HG03521 (cell line): Measurements from ENCODE around the gene RIPOR2.
"Not testable (repeated sequence)": the region's sequence is repeated elsewhere in the genome, so short reads cannot be mapped to it uniquely, and the experiment has no call there.

Experiments
- ATAC-seq: cut with Tn5 transposase; IDR thresholded peaks from one replicate; pipeline ENCODE4 v1.9.1; 2021; ENCODE audit warnings: mild to moderate bottlenecking, moderate library complexity; ENCODE audit not compliant: unreplicated experiment

The RIPOR2 gene

DNA sequence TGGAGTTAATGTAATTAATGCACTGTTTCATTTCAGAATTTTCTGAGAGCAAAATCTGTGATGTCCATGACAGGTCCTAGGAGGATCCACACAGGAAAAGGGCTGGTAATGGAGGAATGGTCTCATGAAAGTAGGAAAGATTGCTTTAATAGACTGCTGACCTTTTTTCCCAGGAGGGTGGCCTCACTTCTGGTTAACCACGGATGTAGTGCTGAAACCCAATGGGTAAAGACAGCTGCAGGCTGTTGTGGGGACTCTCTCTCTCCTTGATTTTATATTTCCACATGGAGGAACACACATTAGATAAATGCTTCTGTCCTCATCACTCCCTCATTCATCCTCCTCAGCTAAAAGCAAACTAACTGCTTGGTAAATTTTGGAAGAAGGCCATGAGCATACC, 23.6 kb upstream of the RIPOR2 start:
- no peak for ATAC-seq

DNA sequence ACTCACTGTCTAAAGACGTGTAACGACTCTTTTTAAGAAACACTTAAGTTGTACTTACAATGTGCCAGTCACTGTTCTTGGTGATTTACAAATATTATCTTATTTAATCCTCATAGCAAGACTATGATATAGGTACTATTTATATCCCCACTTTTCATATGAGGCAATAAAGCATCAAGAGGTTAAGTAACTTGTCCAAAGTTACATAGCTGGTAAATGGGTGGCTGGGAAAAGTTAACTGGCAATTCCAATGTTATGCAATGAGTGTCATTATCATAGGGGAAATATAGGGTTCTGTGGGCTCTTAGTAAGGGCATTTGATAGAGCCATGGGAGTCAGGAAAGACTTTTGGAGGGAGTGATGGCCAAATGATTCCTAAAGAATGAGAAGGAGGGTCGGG, 21.4 kb upstream of the RIPOR2 start:
- ATAC-seq = no peak

DNA sequence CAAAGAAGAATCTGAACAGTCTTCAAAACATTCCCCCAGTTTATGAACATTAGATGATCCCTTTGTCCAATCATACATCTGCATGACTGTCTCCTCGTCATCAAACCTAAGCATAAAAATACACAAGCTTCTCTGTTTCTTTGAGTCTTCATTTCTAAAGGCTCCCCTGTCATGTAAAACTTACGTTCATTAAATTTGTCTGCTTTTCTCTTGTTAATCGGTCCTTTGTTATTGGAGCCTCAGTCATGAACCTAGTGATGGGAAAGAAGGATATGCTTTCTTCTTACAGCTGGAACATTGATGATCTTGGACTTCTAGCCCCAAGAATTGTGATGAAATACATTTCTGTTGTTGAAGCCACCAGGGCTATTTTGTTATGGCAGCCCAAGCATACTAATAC, 18.0 kb upstream of the RIPOR2 start:
- no peak for ATAC-seq

DNA sequence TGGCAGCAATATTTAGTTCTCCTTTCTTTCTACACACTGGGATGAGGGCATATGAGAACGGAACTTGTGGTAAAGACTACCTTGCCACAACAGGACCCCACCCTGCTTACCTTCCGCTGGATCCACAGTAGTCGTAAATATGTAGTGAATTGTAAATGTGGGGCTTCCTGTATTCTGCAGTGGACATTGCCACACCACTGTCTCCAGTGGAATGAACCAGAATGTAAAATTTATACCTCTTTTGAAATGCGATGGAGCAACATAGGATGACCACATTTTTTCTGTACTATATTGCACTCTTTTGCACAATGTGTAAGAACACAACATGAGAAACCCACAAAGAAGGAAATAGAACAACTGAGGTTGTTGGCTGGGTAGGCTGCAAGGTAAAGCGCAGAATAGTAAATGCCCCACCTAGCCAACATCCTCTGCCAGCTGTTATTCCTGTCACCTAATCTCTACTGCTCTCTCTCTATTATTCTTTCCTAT, 16.1 kb upstream of the RIPOR2 start:
- no peak for ATAC-seq

DNA sequence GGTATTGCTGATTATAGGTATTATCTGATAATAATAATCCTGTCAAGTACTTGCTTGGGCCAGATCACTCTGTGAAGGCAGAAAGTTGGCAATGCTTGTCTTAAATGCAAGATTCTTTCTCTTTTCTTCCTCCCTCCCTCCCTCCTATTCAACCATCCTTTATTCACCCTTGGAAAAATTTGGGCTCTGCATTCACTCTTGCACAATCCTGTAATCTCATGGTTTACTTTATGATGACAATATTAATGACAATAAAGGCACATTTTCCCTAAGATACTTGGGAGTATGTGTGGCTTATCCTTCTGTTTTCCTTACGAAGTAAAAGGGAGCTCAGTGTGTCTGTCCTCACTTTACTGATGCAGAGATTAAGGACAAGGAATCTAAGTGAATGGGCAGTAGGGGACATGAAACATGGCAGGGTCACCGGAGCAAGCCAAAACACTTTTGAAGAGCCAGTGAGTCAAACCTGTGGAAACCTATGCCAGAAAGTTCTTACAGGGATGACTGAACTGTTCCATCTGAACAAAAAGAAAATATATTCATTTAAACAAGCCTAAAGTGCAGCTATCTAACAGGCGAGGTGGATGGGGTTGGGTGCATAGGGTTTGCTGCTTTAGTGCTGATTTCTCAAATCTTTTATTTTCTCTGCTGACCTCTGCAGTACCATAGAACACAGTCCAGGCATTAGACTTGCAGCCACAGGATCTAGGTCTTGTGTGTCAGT, 14.6 kb upstream of the RIPOR2 start:
- no peak for ATAC-seq

DNA sequence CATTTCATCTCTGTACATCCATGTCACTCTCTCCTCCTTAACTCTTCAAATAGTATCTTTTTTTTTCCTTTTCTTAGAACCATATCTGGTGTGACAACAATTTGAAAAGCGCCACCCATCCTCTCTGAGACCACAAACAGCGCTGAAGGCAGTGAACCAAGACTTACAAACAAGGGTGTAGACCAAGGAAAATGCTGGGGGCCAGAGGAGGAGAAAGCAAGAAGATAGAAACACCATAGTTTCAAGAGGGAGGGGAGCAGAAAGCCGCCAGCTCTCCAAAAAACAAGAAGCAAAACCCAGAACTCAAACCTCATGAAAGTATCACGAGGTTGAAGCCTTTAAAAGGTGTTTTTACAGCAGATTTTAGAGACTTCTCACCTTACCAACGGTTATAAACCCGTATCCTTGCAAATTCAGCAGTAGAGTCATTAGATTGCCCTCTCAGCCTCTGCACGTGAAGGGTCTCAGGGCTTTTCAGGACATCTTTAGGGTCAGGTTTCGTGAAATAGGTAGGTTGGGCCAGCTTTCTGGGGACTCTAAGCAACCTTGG, 13.3 kb upstream of the RIPOR2 start:
- ATAC-seq = peak; percentile 95

DNA sequence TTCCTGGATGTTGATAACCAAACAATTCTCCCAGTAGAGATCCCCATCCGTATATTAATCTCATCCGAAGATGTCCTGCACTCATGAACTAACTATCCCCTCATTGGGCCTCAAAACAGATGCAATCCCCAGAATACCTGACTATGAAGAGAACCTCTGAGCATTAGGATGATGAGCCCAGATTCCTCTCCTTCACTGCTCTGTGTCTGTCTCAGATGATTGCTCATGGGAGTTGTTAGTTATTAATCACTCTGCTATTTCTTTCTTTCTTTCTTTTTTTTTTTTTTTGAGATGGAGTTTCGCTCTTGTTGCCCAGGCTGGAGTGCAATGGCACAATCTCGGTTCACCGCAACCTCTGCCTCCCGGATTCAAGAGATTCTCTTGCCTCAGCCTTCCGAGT, 12.5 kb upstream of the RIPOR2 start:
- ATAC-seq = not testable (repeated sequence)

DNA sequence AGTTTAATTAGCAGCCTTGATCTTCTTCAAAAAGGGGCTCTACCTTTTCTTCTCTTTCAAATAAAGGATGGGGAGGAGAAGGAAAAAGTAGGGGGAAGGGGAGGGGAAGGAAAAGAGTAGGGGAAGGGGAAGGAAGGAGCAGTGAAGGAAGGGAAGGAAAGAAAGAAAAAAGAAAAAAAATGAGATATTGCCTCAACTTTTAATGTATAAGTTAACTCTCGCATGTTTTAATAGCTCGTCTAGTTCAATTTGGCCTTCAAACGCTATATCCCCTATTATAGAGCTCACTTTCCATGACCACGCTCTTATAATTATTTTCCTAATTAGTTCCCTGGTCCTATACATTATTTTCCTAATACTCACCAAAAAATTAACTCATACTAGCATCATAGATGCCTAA, 11.9 kb upstream of the RIPOR2 start:
- no peak for ATAC-seq

DNA sequence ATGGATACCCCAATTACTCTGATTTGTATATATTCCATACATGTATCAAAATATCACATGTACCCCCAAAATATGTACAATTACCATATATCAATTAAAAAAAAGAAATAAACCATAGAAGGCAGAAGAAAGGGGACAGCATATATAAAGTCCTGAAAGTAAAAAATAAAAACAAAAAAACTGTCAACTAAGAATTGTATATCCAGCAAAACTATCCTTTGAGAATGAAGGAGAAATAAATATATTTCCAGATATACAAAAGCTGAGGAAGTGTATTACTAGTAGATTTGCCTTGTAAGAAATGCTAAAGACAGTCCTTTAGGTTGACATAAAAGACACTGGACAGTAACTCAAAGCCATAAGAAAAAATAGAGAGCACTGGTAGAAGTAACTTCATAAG, 9.3 kb upstream of the RIPOR2 start:
- ATAC-seq = no peak

DNA sequence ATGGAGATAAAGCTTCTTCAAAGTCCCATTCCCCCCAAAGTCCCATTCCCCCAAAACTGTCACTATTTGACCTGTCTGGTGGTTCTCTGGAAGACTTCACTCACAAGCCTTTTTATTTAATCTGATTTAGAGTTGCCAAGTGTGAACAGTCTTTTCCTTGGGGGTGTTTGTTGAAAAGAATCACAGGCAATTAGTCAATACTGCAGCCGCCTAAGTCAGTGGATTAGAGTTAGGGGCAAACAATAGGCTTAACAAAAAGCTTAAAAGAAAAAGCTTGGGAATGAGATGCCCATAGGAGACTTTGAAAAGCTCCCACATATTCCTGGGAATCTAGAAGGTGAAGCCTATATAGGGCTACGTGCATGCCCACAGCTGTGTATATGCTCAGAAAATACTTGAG, 8.0 kb upstream of the RIPOR2 start:
- ATAC-seq = no peak

DNA sequence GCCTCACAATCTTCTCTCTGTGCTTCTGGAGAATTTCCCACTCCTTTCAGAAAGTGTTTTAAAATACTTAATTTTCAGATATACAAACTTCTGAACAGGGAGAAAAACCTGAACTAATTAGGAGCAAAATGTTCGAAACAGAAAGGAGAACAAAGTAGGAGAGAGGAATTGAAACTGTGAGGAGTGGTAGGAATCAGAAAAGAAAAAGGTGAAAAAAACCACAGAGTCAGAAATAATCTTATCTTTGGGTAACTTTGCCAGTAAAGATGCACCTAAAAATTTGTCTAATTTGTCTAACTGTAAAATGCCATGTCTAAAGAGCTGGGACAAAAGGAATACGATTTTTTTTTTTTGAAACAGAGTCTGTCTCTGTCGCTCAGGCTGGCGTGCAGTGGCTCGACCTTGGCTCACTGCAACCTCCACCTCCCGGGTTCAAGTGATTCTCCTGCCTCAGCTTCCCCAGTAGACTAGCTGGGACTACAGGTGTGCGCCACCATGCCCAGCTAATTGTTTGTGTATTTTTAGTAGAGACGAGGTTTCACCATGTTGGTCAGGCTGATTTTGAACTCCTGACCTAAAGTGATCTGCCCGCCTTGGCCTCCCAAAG, 4.7 kb upstream of the RIPOR2 start:
- ATAC-seq = no peak

DNA sequence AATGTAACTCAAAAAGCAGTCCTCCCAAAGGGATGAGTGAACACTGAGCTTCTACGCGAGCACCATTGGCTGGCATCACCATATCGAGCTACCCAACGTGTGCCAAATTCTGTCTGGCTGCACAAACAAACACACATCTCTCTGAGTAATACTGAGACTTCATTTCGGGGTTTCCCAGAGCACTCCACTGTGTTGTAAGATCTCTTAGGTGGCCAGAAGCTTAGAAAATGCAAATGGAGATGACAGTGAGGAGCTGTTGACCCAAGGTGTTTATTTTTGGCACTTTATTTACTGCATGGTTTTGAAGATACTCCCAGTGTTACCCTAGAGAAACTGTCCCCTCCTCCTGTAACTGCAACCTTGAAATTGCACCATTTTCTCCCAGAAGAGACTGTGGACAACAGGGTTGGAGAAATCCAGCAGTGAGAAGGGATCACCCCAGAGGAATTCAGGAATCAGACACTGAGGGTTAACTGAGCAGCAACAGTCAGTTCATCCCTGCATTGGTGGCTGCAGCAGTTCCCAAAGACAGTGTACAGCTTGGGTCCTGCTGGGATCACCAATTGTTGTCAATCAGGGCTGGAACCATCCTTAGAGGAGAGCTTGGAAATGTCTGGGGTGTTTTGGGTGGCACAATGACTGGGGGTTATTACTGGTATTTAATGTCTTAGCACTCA, 1.0 kb upstream of the RIPOR2 start:
- ATAC-seq = peak; percentile 67

DNA sequence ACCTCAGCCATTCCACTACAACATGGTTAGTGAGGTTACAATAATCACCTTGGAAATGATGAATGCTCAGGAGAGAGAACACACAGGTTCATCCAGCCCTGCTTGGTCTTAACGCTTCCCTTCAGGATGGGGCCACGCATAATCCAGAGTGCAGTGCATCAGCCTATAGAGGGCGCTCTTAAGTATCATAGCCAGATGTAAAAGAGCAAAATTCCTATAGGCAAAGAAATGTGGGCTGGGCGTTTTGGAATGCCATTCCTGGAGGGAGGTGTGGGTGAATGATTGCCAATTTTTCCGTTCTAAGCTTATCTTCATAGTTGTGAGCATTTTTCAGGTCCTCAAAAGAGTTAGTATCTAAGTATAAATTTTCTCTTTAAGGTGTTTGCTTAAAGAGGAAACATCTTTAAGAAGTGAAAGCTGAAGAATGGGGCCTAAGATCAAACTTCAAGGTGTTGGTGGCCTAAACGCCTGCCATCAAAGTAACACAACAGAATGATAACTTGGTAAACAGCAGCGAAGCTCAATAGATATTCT, 1.8 kb downstream of the RIPOR2 start:
- no peak for ATAC-seq

DNA sequence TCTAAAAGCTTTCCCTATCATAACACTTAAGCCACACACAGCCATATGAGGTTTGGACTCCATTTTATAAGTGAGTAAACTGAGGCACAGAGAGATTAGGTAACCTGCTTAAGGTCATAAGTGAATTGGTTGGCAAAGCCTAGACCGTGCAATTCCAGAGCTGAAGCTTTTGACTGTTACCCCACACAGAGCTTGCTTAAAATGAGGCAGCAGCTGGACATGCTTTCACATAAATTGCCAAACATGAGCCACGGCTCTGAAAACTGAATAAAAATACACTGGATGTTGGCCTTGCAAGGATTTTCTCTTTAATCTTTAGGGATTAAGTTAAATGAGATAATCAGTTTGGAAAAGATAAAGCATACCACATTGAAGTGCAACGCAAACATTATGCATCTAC, 2.5 kb downstream of the RIPOR2 start:
- peak; percentile 1 for ATAC-seq

DNA sequence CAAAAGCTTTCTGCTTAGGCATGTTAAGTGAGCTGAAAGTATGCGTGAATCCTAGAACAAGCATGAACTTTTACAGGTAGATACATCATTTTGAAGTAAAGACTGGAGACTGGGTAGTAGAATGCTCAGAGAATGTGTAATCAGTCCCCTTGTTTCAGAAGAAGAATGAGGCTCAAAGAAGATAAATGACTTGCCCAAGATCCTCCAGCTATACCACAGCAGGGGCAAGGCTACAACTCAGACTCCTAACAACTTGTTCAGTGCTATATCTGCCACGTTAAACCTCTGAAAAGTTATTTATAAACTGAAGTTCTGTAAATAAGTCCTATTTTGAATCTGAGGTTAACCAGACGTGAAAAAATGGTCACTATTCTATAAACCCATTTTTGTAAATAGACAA, 2.9 kb downstream of the RIPOR2 start:
- ATAC-seq = peak; percentile 24

DNA sequence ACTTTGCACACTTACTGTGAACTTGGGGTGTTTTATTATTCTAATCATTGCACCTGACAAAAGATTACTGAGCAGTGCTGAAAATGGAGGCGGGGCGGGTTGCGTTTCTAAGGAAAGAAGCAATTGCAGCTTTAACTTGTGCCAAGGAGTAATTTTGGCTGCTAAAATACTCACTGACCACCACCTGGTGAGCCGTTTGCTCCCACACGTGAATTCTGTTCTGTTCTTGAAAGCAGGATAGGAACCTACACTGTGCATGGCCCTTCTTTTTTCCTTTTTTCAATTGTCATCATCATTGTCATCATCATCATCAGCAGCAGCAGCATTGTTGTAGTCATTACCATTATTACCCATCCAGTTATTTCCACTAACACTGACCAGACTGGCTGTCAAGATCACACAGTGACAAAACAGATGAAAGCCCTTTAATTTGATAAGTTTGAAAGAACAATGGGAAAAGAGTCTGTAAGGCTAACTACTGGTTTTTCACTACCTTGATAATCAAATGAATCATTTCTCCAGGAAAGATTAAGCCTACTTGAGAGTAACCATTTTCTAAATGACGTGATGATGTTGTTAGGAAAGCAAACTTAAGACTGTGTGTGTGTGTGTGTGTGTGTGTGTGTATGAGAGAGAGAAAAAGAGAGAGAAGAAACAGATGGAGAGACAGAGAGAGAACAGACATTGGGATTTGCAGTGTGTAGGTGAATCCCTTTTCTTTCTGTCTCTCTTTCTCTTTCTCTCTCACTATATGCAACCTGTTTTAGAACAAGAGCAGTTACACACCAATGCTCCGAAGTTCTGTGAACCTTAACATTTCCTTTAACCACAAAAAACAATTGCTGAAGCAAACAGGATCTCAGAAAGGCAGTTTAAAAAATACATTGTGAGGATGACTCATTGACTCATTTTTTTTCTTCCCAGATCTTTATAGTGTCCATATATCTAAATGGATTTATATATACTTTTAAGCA, 3.8 kb downstream of the RIPOR2 start:
- no peak for ATAC-seq

DNA sequence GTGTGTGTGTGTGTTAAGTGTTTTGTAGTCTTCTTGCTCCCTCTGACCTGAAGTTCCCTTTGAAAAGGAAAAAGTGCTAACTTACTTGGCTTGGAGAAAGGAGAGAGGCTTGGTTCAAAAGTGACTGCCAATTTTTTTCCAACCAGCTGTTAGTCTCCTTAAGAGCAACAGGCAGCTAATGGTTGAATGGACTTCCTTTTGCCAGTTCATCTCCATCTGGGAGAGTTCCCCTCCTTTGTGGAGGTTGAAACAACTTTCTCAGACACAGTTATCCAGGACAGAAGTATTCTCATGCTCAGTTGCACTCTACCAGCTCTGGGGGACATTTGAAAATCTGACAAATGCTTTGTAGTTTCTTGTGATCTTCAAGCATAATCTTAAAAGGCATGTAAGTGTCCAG, 4.5 kb downstream of the RIPOR2 start:
- no peak for ATAC-seq

DNA sequence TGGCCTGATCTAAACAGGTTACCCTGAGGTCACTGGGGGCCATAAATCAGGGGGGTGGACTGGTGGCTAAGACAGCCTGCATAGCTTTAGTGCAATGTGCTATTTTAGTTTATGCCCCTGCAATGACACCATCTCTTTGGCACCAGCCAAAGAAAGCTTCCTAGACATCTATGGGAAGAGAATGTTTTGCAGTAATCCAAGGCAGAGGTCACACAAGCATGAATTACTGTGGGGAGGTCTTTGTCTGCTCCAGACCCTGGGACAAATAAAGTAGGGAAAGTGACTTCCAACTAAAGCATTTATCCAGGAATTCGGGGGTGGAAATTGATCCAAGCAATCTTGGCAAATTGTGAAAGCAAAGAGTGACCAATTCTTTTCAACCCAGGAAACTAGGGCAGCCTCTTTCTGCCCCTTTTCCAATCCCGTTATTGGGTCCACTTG, 5.3 kb downstream of the RIPOR2 start:
- no peak for ATAC-seq

DNA sequence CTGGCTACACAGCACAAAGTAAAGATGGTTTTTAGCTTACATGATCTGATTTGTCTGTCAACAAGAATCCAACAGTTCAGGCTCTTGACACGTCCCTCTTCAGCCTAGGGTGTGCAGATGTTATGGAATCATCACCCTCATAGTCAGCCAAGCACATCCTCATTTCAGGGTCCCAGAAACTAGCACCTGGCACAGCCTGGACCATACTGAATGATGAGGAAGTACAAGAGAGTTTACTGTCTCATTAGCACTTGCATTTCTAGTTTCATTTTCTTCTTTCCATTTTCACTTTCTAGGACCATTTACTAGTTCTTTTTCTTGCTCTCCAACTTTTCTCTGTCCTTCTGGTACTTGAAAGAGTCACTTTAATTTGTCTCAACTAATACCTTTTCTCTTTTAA, 6.5 kb downstream of the RIPOR2 start:
- no peak for ATAC-seq

DNA sequence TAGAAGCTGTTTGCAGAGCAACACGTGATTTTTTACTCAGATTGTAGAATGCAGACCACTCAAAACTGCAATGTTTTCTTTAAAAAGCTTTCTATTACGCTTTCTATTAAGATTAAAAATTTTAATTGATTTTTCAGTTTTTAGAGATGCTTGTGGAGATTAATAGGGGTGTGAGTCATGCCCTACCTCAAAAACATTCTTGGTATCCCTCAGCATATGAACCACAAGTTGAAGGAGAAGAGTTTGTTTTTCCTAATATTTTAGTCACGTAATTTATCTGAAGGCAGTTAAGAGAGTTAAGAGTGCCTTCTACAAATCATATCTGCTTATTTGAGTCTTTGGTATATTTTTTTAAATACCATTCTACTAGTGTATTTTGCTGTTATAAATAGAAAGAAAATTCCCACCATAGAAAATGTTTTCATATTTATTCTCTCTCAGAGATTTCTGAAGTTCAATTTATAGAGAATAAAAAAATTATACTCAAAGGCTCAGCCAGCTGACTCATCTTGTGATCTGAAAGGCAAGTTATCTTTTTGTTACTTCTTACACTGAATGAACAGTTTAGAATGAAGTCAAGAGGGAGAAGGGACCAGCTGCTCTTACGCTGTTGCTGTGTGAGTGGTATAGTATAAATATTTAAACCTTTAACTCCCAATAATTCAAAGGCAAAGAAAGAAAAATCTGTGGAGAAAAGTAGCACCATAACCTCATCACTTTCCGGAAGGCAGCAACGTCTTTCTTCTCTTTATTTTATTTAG, 7.6 kb downstream of the RIPOR2 start:
- no peak for ATAC-seq
